CD4-positive, alpha-beta T cell treated with Interleukin-12 subunit alpha and Interleukin-12 subunit beta, for 1 hour (primary cell): ENCODE results near the gene CH25H.
"Not testable (repeated sequence)": the region's sequence is repeated elsewhere in the genome, so short reads cannot be mapped to it uniquely, and the experiment has no call there.

Experiments
- DNase-seq: peaks from one replicate; pipeline ENCODE4 v3.0.0-alpha.2; 2020

Gene CH25H

GRCh38 chr10:89191301-89191700 is 15.8 kb downstream of the CH25H start:
- DNase-seq, result not testable (repeated sequence)

- no peak for DNase-seq
Observed at GRCh38 chr10:89189211-89189734, 17.8 kb downstream of the CH25H start.

GRCh38 chr10:89185658-89186057 is 21.5 kb downstream of the CH25H start:
- no peak for DNase-seq

- DNase-seq, result no peak
Observed at GRCh38 chr10:89184638-89185037, 22.5 kb downstream of the CH25H start.

- DNase-seq, result no peak
Observed at GRCh38 chr10:89183571-89183970, 23.5 kb downstream of the CH25H start.

- DNase-seq, result no peak
Observed at GRCh38 chr10:89182894-89183293, 24.2 kb downstream of the CH25H start.

- DNase-seq, result no peak
Observed at GRCh38 chr10:89175816-89176215, 31.3 kb downstream of the CH25H start.

- no peak for DNase-seq
Observed at GRCh38 chr10:89173075-89173474, 34.0 kb downstream of the CH25H start.

- DNase-seq, result no peak
Observed at GRCh38 chr10:89171996-89172395, 35.1 kb downstream of the CH25H start.

GRCh38 chr10:89171263-89171872 is 35.7 kb downstream of the CH25H start:
- DNase-seq, result no peak

GRCh38 chr10:89168354-89168900 is 38.7 kb downstream of the CH25H start:
- DNase-seq, result not testable (repeated sequence)

GRCh38 chr10:89167915-89168314 is 39.2 kb downstream of the CH25H start:
- DNase-seq, result no peak

GRCh38 chr10:89165923-89166322 is 41.2 kb downstream of the CH25H start:
- no peak for DNase-seq

- DNase-seq, result no peak
Observed at GRCh38 chr10:89164920-89165319, 42.2 kb downstream of the CH25H start.

- DNase-seq, result no peak
Observed at GRCh38 chr10:89164080-89164479, 43.0 kb downstream of the CH25H start.

- DNase-seq, result peak; percentile 40
Observed at GRCh38 chr10:89163265-89163995, 43.7 kb downstream of the CH25H start.

- no peak for DNase-seq
Observed at GRCh38 chr10:89162596-89162995, 44.5 kb downstream of the CH25H start.

GRCh38 chr10:89160339-89160738 is 46.8 kb downstream of the CH25H start:
- no peak for DNase-seq

- DNase-seq, result no peak
Observed at GRCh38 chr10:89159761-89160160, 47.4 kb downstream of the CH25H start.

- no peak for DNase-seq
Observed at GRCh38 chr10:89159316-89159715, 47.8 kb downstream of the CH25H start.

- no peak for DNase-seq
Observed at GRCh38 chr10:89158446-89158845, 48.7 kb downstream of the CH25H start.

- no peak for DNase-seq
Observed at GRCh38 chr10:89156161-89156835, 50.8 kb downstream of the CH25H start.
